Measurements from ENCODE around the gene ISG20.

Gene ISG20

GRCh38 chr15:88686166-88686565 is 47.4 kb downstream of the ISG20 start:
- no peaks in the 10 kb centered on the region for H3K36me3 ChIP-seq (ENCODE audit: control insufficient read depth, low read length)
- H3K4me2 ChIP-seq (ENCODE audit: low read length), result no peak overlapping the region
- peaks cover 5% of the 10 kb centered on the region; the same call in 1 of the 2 replicates for H3K27me3 ChIP-seq (ENCODE audit: control insufficient read depth, low read length)
- H3K4me1 ChIP-seq (ENCODE audit: control insufficient read depth, low read length), result peaks cover 18% of the 10 kb centered on the region
- H3K9me2 ChIP-seq (replicated peaks; ENCODE audit: control insufficient read depth, low read length), result no peaks in the 10 kb centered on the region
- TF ChIP-seq EZH2phosphoT487 (IDR thresholded peaks at IDR 0.05; ENCODE audit: borderline replicate concordance, low read length), result no peak
- no peak for TF ChIP-seq CTCF (IDR thresholded peaks at IDR 0.05; ENCODE audit: low read depth, low read length, poor library complexity, severe bottlenecking)
- H3F3A ChIP-seq (ENCODE audit: control insufficient read depth, insufficient read depth), result no peaks in the 10 kb centered on the region
- no peak overlapping the region for H3K27ac ChIP-seq (ENCODE audit: low read depth, low read length)
- no peaks in the 10 kb centered on the region for H3K79me2 ChIP-seq (ENCODE audit: control insufficient read depth, low read length)
- H3K4me3 ChIP-seq (ENCODE audit: low read length), result no peak overlapping the region
- no peaks in the 10 kb centered on the region for H4K20me1 ChIP-seq (ENCODE audit: control insufficient read depth, insufficient read depth, low read depth, low read length)
- no peaks in the 10 kb centered on the region for H3K9me3 ChIP-seq (ENCODE audit: control insufficient read depth, insufficient read depth, low read length)

- Histone ChIP-seq H4K20me1 (ENCODE audit: control insufficient read depth, insufficient read depth, low read depth, low read length) (no peaks in the 10 kb centered on the region), H3K79me2 (ENCODE audit: control insufficient read depth, low read length) (no peaks in the 10 kb centered on the region), H3K4me1 (ENCODE audit: control insufficient read depth, low read length) (peaks cover 9% of the 10 kb centered on the region), H3K27ac (ENCODE audit: low read depth, low read length) (no peak overlapping the region), H3K36me3 (ENCODE audit: control insufficient read depth, low read length) (no peaks in the 10 kb centered on the region), H3K4me2 (ENCODE audit: low read length) (no peak overlapping the region), H3K27me3 (ENCODE audit: control insufficient read depth, low read length) (peaks cover 5% of the 10 kb centered on the region; the same call in 1 of the 2 replicates), H3F3A (ENCODE audit: control insufficient read depth, insufficient read depth) (no peaks in the 10 kb centered on the region), H3K9me3 (ENCODE audit: control insufficient read depth, insufficient read depth, low read length) (no peaks in the 10 kb centered on the region), H3K9me2 (replicated peaks; ENCODE audit: control insufficient read depth, low read length) (no peaks in the 10 kb centered on the region), H3K4me3 (ENCODE audit: low read length) (no peak overlapping the region)
- TF ChIP-seq EZH2phosphoT487 (IDR thresholded peaks at IDR 0.05; ENCODE audit: borderline replicate concordance, low read length) (no peak), CTCF (IDR thresholded peaks at IDR 0.05; ENCODE audit: low read depth, low read length, poor library complexity, severe bottlenecking) (no peak)
These were observed 49.6 kb downstream of the ISG20 start for GRCh38 chr15:88688394-88688933.

GRCh38 chr15:88690331-88690730 is 51.5 kb downstream of the ISG20 start:
- Histone ChIP-seq H3K4me1 (ENCODE audit: control insufficient read depth, low read length) (no peaks in the 10 kb centered on the region), H3K4me3 (ENCODE audit: low read length) (no peak overlapping the region), H3F3A (ENCODE audit: control insufficient read depth, insufficient read depth) (no peaks in the 10 kb centered on the region), H3K9me3 (ENCODE audit: control insufficient read depth, insufficient read depth, low read length) (no peaks in the 10 kb centered on the region), H3K27ac (ENCODE audit: low read depth, low read length) (no peak overlapping the region), H3K27me3 (ENCODE audit: control insufficient read depth, low read length) (peaks cover 11% of the 10 kb centered on the region; the same call in 1 of the 2 replicates), H4K20me1 (ENCODE audit: control insufficient read depth, insufficient read depth, low read depth, low read length) (no peaks in the 10 kb centered on the region), H3K79me2 (ENCODE audit: control insufficient read depth, low read length) (no peaks in the 10 kb centered on the region), H3K36me3 (ENCODE audit: control insufficient read depth, low read length) (no peaks in the 10 kb centered on the region), H3K4me2 (ENCODE audit: low read length) (no peak overlapping the region), H3K9me2 (replicated peaks; ENCODE audit: control insufficient read depth, low read length) (no peaks in the 10 kb centered on the region)
- TF ChIP-seq EZH2phosphoT487 (IDR thresholded peaks at IDR 0.05; ENCODE audit: borderline replicate concordance, low read length), result no peak
- TF ChIP-seq CTCF (IDR thresholded peaks at IDR 0.05; ENCODE audit: low read depth, low read length, poor library complexity, severe bottlenecking), result no peak
